ENCODE measurements around the gene CHMP6. TPM values are rescaled to one million over a fixed set of nuclear protein-coding genes. Genes with fewer than 3 reads are reported as not detected.

Gene CHMP6
- total and polyA plus RNA-seq, 12 donors, result 17.5 to 30.6 (median 22.8) TPM

DNA sequence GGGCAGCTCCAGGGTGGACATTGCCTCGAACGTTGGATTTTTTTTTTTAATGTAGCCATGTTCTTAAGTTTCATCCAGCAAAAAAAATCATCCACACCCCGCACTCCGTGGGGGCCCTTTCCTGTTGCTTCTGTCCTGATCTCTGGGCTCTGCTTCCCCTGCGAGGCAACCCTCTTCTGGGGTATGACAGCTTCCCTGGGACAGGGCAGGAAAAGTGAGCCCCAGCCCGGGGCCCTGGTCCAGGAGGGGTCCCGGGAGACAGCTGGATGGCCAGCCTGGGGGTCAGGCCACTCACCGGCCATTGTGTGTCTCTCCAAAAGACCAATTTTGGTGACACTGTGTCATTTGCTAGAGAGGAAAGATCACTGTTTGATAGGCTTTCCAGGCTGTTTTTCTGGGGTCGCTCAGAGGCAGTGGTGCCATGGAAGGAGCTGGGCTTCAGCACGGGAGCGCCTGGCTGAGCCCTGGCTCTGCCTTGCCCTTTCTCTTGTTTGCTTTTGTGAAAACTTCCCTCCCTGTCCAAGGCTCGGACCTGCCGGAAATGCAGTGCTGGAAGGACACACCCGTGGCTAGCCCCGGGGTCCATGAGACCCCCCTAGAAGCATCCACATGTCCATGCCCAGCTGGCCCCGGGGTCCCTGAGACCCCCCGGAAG, 41.0 kb upstream of the CHMP6 start:
- Histone ChIP-seq H3K27me3 (no peaks in the 10 kb centered on the region), H3K9me3 (peaks cover 0 to 4% (median 0%) of the 10 kb centered on the region in 11 donors), H3K27ac (no peak overlapping the region), H3K4me3 (no peak overlapping the region), H3K4me1 (peaks cover 0 to 9% (median 0%) of the 10 kb centered on the region in 9 donors), H3K36me3 (peaks cover 0 to 79% (median 24%) of the 10 kb centered on the region in 9 donors)
- intact Hi-C loops (cut with DNase I), result no loop called here
- no peak for DNase-seq
- TF ChIP-seq, protein P1, sequence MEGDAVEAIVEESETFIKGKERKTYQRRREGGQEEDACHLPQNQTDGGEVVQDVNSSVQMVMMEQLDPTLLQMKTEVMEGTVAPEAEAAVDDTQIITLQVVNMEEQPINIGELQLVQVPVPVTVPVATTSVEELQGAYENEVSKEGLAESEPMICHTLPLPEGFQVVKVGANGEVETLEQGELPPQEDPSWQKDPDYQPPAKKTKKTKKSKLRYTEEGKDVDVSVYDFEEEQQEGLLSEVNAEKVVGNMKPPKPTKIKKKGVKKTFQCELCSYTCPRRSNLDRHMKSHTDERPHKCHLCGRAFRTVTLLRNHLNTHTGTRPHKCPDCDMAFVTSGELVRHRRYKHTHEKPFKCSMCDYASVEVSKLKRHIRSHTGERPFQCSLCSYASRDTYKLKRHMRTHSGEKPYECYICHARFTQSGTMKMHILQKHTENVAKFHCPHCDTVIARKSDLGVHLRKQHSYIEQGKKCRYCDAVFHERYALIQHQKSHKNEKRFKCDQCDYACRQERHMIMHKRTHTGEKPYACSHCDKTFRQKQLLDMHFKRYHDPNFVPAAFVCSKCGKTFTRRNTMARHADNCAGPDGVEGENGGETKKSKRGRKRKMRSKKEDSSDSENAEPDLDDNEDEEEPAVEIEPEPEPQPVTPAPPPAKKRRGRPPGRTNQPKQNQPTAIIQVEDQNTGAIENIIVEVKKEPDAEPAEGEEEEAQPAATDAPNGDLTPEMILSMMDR (IDR thresholded peaks at IDR 0.05), result no peak
- WGBS, 2 donors, result 92 to 94% methylated on average over 17 of the region's 17 CpGs
- ATAC-seq, result no peak

DNA sequence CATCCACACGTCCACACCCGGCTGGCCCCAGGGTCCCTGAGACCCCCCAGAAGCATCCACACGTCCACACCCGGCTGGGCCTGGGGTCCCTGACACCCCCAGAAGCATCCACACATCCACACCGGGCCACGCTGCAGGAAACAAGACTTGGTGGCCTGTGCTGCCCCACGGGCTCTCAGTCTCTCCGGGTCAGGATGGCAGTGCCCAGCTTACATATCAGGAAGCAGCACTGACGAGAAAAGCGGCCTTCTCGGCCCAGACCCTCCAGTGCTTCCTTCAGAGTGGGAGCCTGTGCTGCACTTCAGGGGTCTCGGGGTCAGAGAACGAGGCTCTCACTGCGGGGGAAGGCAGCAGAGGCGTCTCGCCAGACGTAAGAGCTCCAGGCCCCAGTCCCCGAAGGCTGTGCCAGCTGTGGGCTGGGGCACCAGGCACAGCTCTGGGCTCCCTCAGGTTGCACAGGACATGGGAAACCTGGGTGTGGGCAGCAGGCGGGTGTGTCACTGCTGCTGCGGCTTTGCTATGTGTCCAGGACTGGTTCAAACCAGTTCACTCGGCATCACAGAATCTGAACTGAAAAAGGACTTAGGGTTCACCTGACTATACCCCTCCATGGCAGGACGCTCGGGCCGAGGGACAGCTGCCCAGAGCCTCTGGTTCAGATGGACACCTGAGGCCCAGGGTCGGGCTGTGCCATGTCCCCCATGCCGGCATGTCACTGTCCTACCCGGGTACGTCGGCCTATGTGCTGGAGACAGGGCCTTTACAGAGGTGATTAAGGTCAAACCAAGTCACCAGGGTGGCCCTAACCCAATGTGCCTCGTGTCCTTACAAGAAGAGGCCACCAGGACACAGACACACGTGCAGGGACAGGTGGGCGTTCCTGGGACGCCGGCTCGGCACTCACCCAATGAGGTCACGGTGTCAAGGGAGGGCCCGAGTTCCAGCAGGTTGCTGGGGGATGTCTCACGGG, 40.2 kb upstream of the CHMP6 start:
- no peak for DNase-seq
- Histone ChIP-seq H3K27me3 (no peaks in the 10 kb centered on the region), H3K4me3 (no peak overlapping the region), H3K36me3 (peaks cover 0 to 71% (median 15%) of the 10 kb centered on the region in 9 donors), H3K4me1 (peaks cover 0 to 9% (median 0%) of the 10 kb centered on the region in 9 donors), H3K9me3 (peaks cover 0 to 3% (median 0%) of the 10 kb centered on the region in 11 donors), H3K27ac (no peak overlapping the region)
- ATAC-seq, result no peak
- intact Hi-C loops (cut with DNase I), result no loop called here
- TF ChIP-seq, protein P1 (IDR thresholded peaks at IDR 0.05), result no peak
- WGBS, 2 donors, result 95 to 96% methylated on average over 38 of the region's 38 CpGs

DNA sequence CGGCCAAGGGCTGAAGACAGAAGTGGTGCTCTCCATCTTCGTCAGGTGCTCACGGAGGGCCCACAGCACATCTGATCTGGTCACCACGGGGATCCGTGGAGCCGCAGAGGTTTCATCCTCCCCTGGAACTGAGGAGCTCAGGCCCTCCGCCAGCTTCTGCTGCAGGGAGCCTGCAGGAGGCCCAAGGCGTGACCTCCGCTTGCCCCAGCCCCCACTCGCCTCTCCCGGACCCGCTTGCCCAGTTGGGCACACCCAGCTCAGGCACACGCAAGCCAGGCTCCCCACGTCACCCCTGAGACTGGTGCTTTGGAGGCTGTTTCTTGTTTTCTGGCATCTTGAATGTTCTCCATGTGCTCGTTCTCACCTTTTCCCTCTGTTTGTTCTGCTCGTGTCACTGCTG, 39.4 kb upstream of the CHMP6 start:
- intact Hi-C loops (cut with DNase I), result no loop called here
- 91 to 95% methylated on average over 16 of the region's 16 CpGs for WGBS, 2 donors
- Histone ChIP-seq H3K4me1 (peaks cover 0 to 9% (median 0%) of the 10 kb centered on the region in 9 donors), H3K36me3 (peaks cover 0 to 62% (median 11%) of the 10 kb centered on the region in 9 donors), H3K9me3 (no peaks in the 10 kb centered on the region), H3K27me3 (no peaks in the 10 kb centered on the region), H3K4me3 (no peak overlapping the region), H3K27ac (no peak overlapping the region)
- DNase-seq, result no peak
- TF ChIP-seq, protein P1 (IDR thresholded peaks at IDR 0.05), result no peak
- no peak for ATAC-seq

DNA sequence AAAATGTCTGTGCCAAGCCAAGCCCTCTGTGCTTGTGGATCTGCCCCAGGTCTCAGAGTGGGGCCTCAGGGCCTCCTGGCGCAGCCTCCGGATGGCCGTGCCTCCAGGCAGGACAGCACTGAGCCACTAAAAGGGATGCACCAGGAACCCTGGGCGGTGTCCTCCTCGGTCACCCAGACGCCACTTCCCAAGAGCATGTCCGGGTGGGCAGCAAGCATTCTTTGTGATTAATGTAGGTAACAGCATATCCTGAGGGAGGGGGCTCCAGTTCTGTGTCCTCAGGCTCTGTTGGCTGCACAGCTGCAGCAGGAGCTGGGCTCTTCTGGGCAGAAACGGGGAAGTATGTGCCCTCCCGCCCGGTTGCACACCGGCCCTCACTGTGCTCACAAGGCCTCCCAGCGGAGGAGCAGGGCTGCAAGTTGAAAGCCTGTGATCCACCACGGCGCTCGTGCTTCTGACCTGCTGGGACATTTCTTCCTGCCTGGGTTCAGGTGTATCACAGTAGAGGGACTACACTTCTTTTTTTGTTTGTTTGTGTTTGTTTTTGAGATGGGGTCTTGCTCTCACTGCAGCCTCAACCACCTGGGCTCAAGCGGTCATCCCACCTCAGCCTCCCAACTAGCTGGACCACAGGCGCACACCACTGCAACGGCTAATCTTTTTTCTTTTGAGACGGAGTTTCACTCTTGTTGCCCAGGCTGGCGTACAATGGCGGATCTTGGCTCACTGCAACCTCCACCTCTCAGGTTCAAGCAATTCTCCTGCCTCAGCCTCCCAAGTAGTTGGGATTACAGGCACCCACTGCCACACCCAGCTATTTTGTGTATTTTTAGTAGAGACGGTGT, 37.9 kb upstream of the CHMP6 start:
- DNase-seq (no peak), ATAC-seq (no peak)
- WGBS, 2 donors, result 97% methylated on average over 22 of the region's 22 CpGs
- TF ChIP-seq, protein P1 (IDR thresholded peaks at IDR 0.05), result no peak
- H3K9me3 ChIP-seq, result no peaks in the 10 kb centered on the region
- no peak overlapping the region for H3K4me3 ChIP-seq
- H3K36me3 ChIP-seq, result peaks cover 0 to 48% (median 0%) of the 10 kb centered on the region in 9 donors
- H3K27ac ChIP-seq, result no peak overlapping the region
- intact Hi-C loops (cut with DNase I), result no loop called here
- peaks cover 0 to 12% (median 1%) of the 10 kb centered on the region in 9 donors for H3K4me1 ChIP-seq
- H3K27me3 ChIP-seq, result no peaks in the 10 kb centered on the region
